H1 (cell line): Measurements from ENCODE around the gene ANKS1A. TPM values are rescaled to one million over a fixed set of nuclear protein-coding genes. Genes with fewer than 3 reads are reported as not detected.
A peak's percentile ranks its signal among the peaks of the same experiment; 100 is the strongest.

ENCODE experiments used
- CTCF ChIA-PET: fragments of 300-600 bp; sonication (Branson Sonifier 250); formaldehyde crosslinking; loops from one replicate; lab custom pipeline; 2021; ENCODE audit not compliant: partially characterized antibody; lab: Charles Lee
- POLR2A ChIA-PET: fragments of 300-600 bp; sonication (Branson Sonifier 250); formaldehyde crosslinking; loops from one replicate; lab custom pipeline; 2021; ENCODE audit warnings: inconsistent platforms; ENCODE audit not compliant: partially characterized antibody; lab: Charles Lee
- DNase-seq, 2 experiments: peaks; one replicate each; pipeline versions ENCODE4 v3.0.0 to v3.0.0-alpha.2; 2010 to 2022; ENCODE audit warnings: low spot score in 2 of 2, low read depth in 1 of 2, mixed read lengths in 1 of 2
- FAIRE-seq: peaks from 2 replicates; lab custom pipeline; 2011; peaks lifted over from hg19 to GRCh38; lab: Jason Lieb, UNC
- H2AFZ ChIP-seq: 2 replicates; pipeline ENCODE4 v1.8.1; 2012; ENCODE audit warnings: low read length, inconsistent platforms
- H2AK5ac ChIP-seq: 2 replicates; pipeline ENCODE4 v1.6.1; 2013; ENCODE audit warnings: low read depth, low read length
- H2BK120ac ChIP-seq: replicated peaks from 2 replicates; pipeline ENCODE3; 2013; ENCODE audit warnings: low read depth, low read length, inconsistent platforms
- H2BK12ac ChIP-seq: 2 replicates; pipeline ENCODE4 v1.6.1; 2013; ENCODE audit warnings: low read depth, low read length
- H2BK15ac ChIP-seq: 2 replicates; pipeline ENCODE4 v1.6.1; 2013; ENCODE audit warnings: low read length
- H2BK20ac ChIP-seq: 2 replicates; pipeline ENCODE4 v1.6.1; 2013; ENCODE audit warnings: low read length
- H2BK5ac ChIP-seq: 2 replicates; pipeline ENCODE4 v1.6.1; 2013; ENCODE audit warnings: low read depth, low read length
- H3K14ac ChIP-seq: 2 replicates; pipeline ENCODE4 v1.6.1; 2013; ENCODE audit warnings: inconsistent platforms; ENCODE audit not compliant: insufficient read length
- H3K18ac ChIP-seq: 2 replicates; pipeline ENCODE4 v1.6.1; 2013; ENCODE audit warnings: low read length; ENCODE audit errors: extremely low read depth
- H3K23ac ChIP-seq: 2 replicates; pipeline ENCODE4 v1.6.1; 2013; ENCODE audit warnings: inconsistent platforms; ENCODE audit not compliant: insufficient read length
- H3K23me2 ChIP-seq: 2 replicates; pipeline ENCODE4 v1.6.1; 2013; ENCODE audit warnings: low read depth, low read length
- H3K27ac ChIP-seq: 2 replicates; pipeline ENCODE4 v1.6.1; 2011; ENCODE audit warnings: low read depth, low read length, inconsistent platforms
- H3K27me3 ChIP-seq, 4 experiments: replicated peaks in 1 of 4; 1 replicate in 1 of 4; 2 replicates in 3 of 4; pipeline versions ENCODE4 v1.6.1 to v1.8.1; 2011 to 2013; ENCODE audit warnings: low read length in 3 of 4, mild to moderate bottlenecking in 3 of 4, inconsistent platforms in 2 of 4, mixed read lengths in 2 of 4, moderate library complexity in 1 of 4; ENCODE audit not compliant: control insufficient read depth in 3 of 4, insufficient read depth in 3 of 4; ENCODE audit errors: extremely low read depth in 1 of 4
- H3K36me3 ChIP-seq, 4 experiments: 2 replicates each; pipeline versions ENCODE4 v1.6.1 to v1.8.1; 2011 to 2013; ENCODE audit warnings: mild to moderate bottlenecking in 4 of 4, low read length in 3 of 4, moderate library complexity in 2 of 4, control low read depth in 1 of 4, inconsistent platforms in 1 of 4; ENCODE audit not compliant: insufficient read depth in 4 of 4, control insufficient read depth in 2 of 4
- H3K4ac ChIP-seq: replicated peaks from 2 replicates; pipeline ENCODE3; 2013; ENCODE audit warnings: low read length, low read depth, mixed read lengths, inconsistent platforms; ENCODE audit not compliant: insufficient read length
- H3K4me1 ChIP-seq, 4 experiments: replicated peaks in 1 of 4; 1 replicate in 1 of 4; 2 replicates in 3 of 4; pipeline versions ENCODE4 v1.6.1 to v1.8.1; 2011 to 2013; ENCODE audit warnings: low read length in 3 of 4, inconsistent platforms in 2 of 4, mixed read lengths in 1 of 4; ENCODE audit not compliant: insufficient read depth in 4 of 4, control insufficient read depth in 3 of 4
- H3K4me2 ChIP-seq, 2 experiments: 2 replicates each; pipeline versions ENCODE4 v1.6.1 to v1.8.1; 2011 to 2013; ENCODE audit warnings: low read depth in 2 of 2, low read length in 2 of 2, control low read depth in 1 of 2, inconsistent platforms in 1 of 2, mild to moderate bottlenecking in 1 of 2; ENCODE audit not compliant: insufficient read depth in 1 of 2
- H3K4me3 ChIP-seq, 4 experiments: fragments of 200-600, 300-600 bp in 1 of 4; sonication (generic), shearing (Covaris generic), sonication (Bioruptor Twin) in 1 of 4; 2 replicates each; pipeline versions ENCODE4 v1.5.1 to v1.8.1; 2011 to 2016; ENCODE audit warnings: low read length in 4 of 4, low read depth in 3 of 4, control low read depth in 2 of 4, inconsistent platforms in 2 of 4, mild to moderate bottlenecking in 2 of 4, mixed read lengths in 1 of 4, moderate library complexity in 1 of 4; ENCODE audit not compliant: insufficient read depth in 2 of 4; ENCODE audit errors: extremely low read depth in 1 of 4
- H3K56ac ChIP-seq: replicated peaks from 2 replicates; pipeline ENCODE3; 2013; ENCODE audit warnings: low read depth, mild to moderate bottlenecking, mixed read lengths, low read length, inconsistent platforms; ENCODE audit not compliant: insufficient read length
- H3K79me1 ChIP-seq: 2 replicates; pipeline ENCODE4 v1.6.1; 2013; ENCODE audit warnings: low read depth, low read length, control low read depth
- H3K79me2 ChIP-seq, 2 experiments: 2 replicates each; pipeline versions ENCODE4 v1.6.1 to v1.8.1; 2012 to 2013; ENCODE audit warnings: low read length in 2 of 2, mild to moderate bottlenecking in 2 of 2, inconsistent platforms in 1 of 2; ENCODE audit not compliant: insufficient read depth in 2 of 2, control insufficient read depth in 1 of 2
- H3K9ac ChIP-seq, 4 experiments: replicated peaks in 1 of 4; 1 replicate in 1 of 4; 2 replicates in 3 of 4; pipeline versions ENCODE4 v1.6.1 to v1.8.1; 2011 to 2013; ENCODE audit warnings: low read depth in 3 of 4, low read length in 3 of 4, control low read depth in 2 of 4, mild to moderate bottlenecking in 2 of 4, moderate library complexity in 2 of 4, inconsistent platforms in 1 of 4; ENCODE audit errors: extremely low read depth in 1 of 4
- H3K9me3 ChIP-seq, 2 experiments: 2 replicates each; pipeline versions ENCODE4 v1.6.1 to v1.8.1; 2012 to 2013; ENCODE audit warnings: mild to moderate bottlenecking in 2 of 2, moderate library complexity in 2 of 2, control low read depth in 1 of 2, inconsistent platforms in 1 of 2, low read depth in 1 of 2, low read length in 1 of 2, mixed read lengths in 1 of 2; ENCODE audit not compliant: insufficient read depth in 2 of 2
- H4K20me1 ChIP-seq, 2 experiments: replicated peaks in 1 of 2; 2 replicates each; pipeline versions ENCODE3 to v1.8.1; 2011 to 2013; ENCODE audit warnings: inconsistent platforms in 2 of 2, low read length in 2 of 2, mild to moderate bottlenecking in 1 of 2; ENCODE audit not compliant: insufficient read depth in 2 of 2, control insufficient read depth in 1 of 2
- H4K5ac ChIP-seq: 2 replicates; pipeline ENCODE4 v1.6.1; 2013; ENCODE audit warnings: low read length, low read depth, mixed read lengths, inconsistent platforms; ENCODE audit not compliant: insufficient read length
- H4K8ac ChIP-seq: 2 replicates; pipeline ENCODE4 v1.8.0; 2013; ENCODE audit warnings: mild to moderate bottlenecking, moderate library complexity, low read length, inconsistent platforms; ENCODE audit not compliant: insufficient read depth; ENCODE audit errors: extremely low read depth
- H4K91ac ChIP-seq: replicated peaks from 2 replicates; pipeline ENCODE3; 2013; ENCODE audit warnings: low read length, mixed read lengths, inconsistent platforms; ENCODE audit not compliant: insufficient read length
- ATF2 ChIP-seq: IDR thresholded peaks from 2 replicates; pipeline ENCODE4 v1.6.1; 2012; ENCODE audit warnings: low read length, inconsistent platforms
- BACH1 ChIP-seq: IDR thresholded peaks from 2 replicates; pipeline ENCODE4 v1.6.1; 2012; ENCODE audit warnings: low read length, improper control_type of control experiment
- BRCA1 ChIP-seq: IDR thresholded peaks from 2 replicates; pipeline ENCODE4 v1.6.1; 2012; ENCODE audit warnings: low read depth, low read length, improper control_type of control experiment
- GABPA ChIP-seq: IDR thresholded peaks from 2 replicates; pipeline ENCODE4 v1.6.1; 2011; ENCODE audit warnings: mild to moderate bottlenecking, low read length, moderate library complexity, borderline replicate concordance; ENCODE audit not compliant: insufficient read depth
- NRF1 ChIP-seq: IDR thresholded peaks from 2 replicates; pipeline ENCODE4 v1.6.1; 2011; ENCODE audit warnings: mild to moderate bottlenecking, low read depth, low read length, improper control_type of control experiment
- POU5F1 ChIP-seq: IDR thresholded peaks from 2 replicates; pipeline ENCODE4 v1.6.1; 2011; ENCODE audit warnings: low read depth, mild to moderate bottlenecking, low read length, moderate library complexity
- SIRT6 ChIP-seq: IDR thresholded peaks from one replicate; pipeline ENCODE4 v1.7.1; 2012; ENCODE audit warnings: low read length, inconsistent platforms
- SUZ12 ChIP-seq: fragments of 200-600 bp; sonication (generic); IDR thresholded peaks from 2 replicates; pipeline ENCODE4 v1.6.1; 2012; ENCODE audit warnings: mild to moderate bottlenecking, inconsistent platforms, low read length, moderate library complexity, mixed read lengths
- TEAD4 ChIP-seq: IDR thresholded peaks from 2 replicates; pipeline ENCODE4 v1.6.1; 2012; ENCODE audit warnings: low read depth, low read length, inconsistent platforms, mixed read lengths
- WGBS, 2 experiments: shearing (Covaris generic) in 1 of 2; methylation state at CpG; one replicate each; pipeline versions ENCODE4 v1.1.6 to v1.1.7; 2013 to 2015; ENCODE audit warnings: low lambda C conversion rate in 2 of 2, mixed read lengths in 2 of 2, inconsistent platforms in 1 of 2, low coverage in 1 of 2, missing lambda C conversion rate in 1 of 2; ENCODE audit not compliant: insufficient replicate concordance in 2 of 2, insufficient coverage in 1 of 2, insufficient read length in 1 of 2; ENCODE audit errors: extremely low coverage in 1 of 2, missing lambda C conversion rate in 1 of 2; 5-methylcytosine and 5-hydroxymethylcytosine counted together
- polyA plus RNA-seq, 7 experiments: library from polyadenylated mRNA; depleted of rRNA in 3 of 7; stranded (reverse) in 5 of 7; unstranded in 2 of 7; fragments of >200 nt in 5 of 7; fragments of 200-250 nt in 2 of 7; gene quantifications; 1 replicate in 5 of 7; 2 replicates in 1 of 7; 4 replicates in 1 of 7; pipeline versions ENCODE4 v1.2.1 to v1.2.3, GENCODE V29; 2011 to 2013; ENCODE audit warnings: missing spikeins in 2 of 7, mixed read lengths in 2 of 7
- total RNA-seq: library from RNA; stranded (reverse); fragmentation: NEBNext Ultra II Directional; extraction: Animal tissue kit (Norgen Biotek cat#: 25700); gene quantifications from 2 replicates; pipeline ENCODE4 v1.2.1, GENCODE V29; 2021

The ANKS1A gene
- total and polyA plus RNA-seq, 2 of the 8 experiments (the other 6 are each of a cell fraction or from before 2014, with no cell fraction given): 9.8 to 30.9 TPM

DNA sequence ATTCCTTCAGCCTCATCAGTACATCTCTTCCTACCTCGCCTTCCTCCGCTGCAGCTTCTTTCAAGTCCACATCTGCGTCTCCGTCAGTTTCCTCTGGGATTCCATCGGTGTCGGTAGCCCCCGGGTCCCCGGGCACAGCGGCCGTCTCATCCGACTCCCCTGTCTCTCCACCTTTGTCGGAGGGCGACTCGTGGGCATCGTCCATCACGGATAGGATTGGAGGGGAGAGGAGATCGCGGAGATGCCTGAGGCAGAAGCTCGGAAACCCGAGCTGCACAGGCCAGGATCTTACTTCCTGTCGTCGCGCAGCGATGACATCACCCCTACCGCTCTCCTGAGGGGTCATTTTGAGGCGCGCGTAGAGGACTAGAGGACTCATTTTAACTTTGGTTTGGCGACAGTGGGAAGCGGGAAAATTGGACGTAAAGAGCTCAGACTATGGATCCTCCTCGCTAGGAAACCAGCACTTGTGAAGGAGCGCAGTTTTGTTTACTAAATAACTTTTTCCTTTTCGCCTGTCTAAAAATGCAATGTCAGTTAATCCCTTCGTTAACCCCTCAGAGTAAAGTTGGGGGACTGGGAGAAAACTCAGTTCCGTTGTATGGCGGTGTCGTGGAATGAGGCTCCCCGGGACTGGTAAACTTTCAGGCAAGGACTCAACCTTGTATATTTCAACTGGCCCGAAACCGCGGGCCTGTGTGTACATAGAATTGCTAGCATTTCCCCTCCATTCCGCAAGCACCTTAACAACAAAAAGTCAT lies 1.1 kb upstream of the ANKS1A start, which contains the start of gene TAF11:
Gene TAF11, minus strand, starts transcription at position 290 of the 761 bp plus-strand sequence. Its CDS starts 85 bp downstream, at position 205.
- Histone ChIP-seq H3K4me2 (peak within 1 kb of the TSS; percentile 83 to 97), H3K23ac (no peak within 1 kb of the TSS), H3K56ac (peak within 1 kb of the TSS; percentile 1), H4K91ac (peak within 1 kb of the TSS; percentile 22), H2BK12ac (no peak within 1 kb of the TSS), H3K14ac (no peak within 1 kb of the TSS), H2BK120ac (peak within 1 kb of the TSS; percentile 56), H3K9me3 (no peaks in the 10 kb centered on the region), H3K79me1 (peaks cover 2% of the 10 kb centered on the region; the same call in 1 of the 2 replicates), H2AFZ (peak within 1 kb of the TSS; percentile 84), H3K18ac (no peak within 1 kb of the TSS; the same call in 1 of the 2 replicates), H2BK5ac (peak within 1 kb of the TSS; percentile 83), H3K27ac (peak within 1 kb of the TSS; percentile 80), H3K4me3 (peak within 1 kb of the TSS; percentile 74 to 98 (median 94)), H3K79me2 (peaks cover 3 to 67% of the 10 kb centered on the region in 2 experiments), H4K20me1 (peaks cover 0 to 9% of the 10 kb centered on the region in 2 experiments), H3K23me2 (peaks cover 16% of the 10 kb centered on the region), H4K8ac (0 out of 2 replicates have a peak within 1 kb of the TSS, but pooled peaks have one; percentile 88), H2BK15ac (0 out of 2 replicates have a peak within 1 kb of the TSS, but pooled peaks have one; percentile 31), H3K4me1 (no peaks in the 10 kb centered on the region; a peak in 2 of 7 replicates), H3K27me3 (no peaks in the 10 kb centered on the region), H2BK20ac (no peak within 1 kb of the TSS), H3K4ac (peak within 1 kb of the TSS; percentile 59), H2AK5ac (no peak within 1 kb of the TSS), H3K9ac (peak within 1 kb of the TSS; percentile 74 to 96 (median 88)), H4K5ac (peak within 1 kb of the TSS; percentile 17), H3K36me3 (peaks cover 0 to 2% (median 2%) of the 10 kb centered on the region in 4 experiments; a peak in 2 of 8 replicates)
- DNase-seq: peak; percentile 73 to 93
- ChIA-PET CTCF (interaction anchor here (0.6 to 1.5 kb wide), 4 partner anchors 39 to 258 kb away, joined by 3 read pairs; no protein-coding TSS in a partner anchor), POLR2A (interaction anchor here (0.7 to 6.1 kb wide), 20 partner anchors 10 to 680 kb away, joined by 3 to 48 read pairs (median 4); partner anchors contain the start of genes BLTP3A, ILRUN, SNRPC and ZNF76)
- peak; percentile 72 for FAIRE-seq
- WGBS, 2 experiments: 3% methylated on average over 37 of the region's 43 CpGs; no CpG with 5 or more reads in 1 of the 2 experiments
- peak; percentile 55; the same call in 1 of the 2 replicates for TF ChIP-seq BRCA1
- TF ChIP-seq POU5F1: no peak
- TF ChIP-seq BACH1: no peak
- TF ChIP-seq SUZ12: no peak
- TF ChIP-seq ATF2: 0 out of 2 replicates have a peak, but pooled peaks have one; percentile 51
- no peak; the same call in 1 of the 2 replicates for TF ChIP-seq TEAD4
- no peak for TF ChIP-seq NRF1
- no peak for TF ChIP-seq SIRT6
- TF ChIP-seq GABPA: no peak
